Activated CD4-positive, alpha-beta memory T cell treated with anti-CD3 and anti-CD28 coated beads for 36 hours (primary cell): ENCODE results near the gene MSL1. TPM values are rescaled to one million over a fixed set of nuclear protein-coding genes. Genes with fewer than 3 reads are reported as not detected.
A peak's percentile ranks its signal among the peaks of the same experiment; 100 is the strongest.
"Not testable (repeated sequence)": the region's sequence is repeated elsewhere in the genome, so short reads cannot be mapped to it uniquely, and the experiment has no call there.

ENCODE experiments used
- CTCF ChIA-PET: fragments of 350-600 bp; sonication (Branson Sonifier 250); formaldehyde crosslinking; loops from one replicate; lab custom pipeline; 2021; ENCODE audit warnings: antibody characterized with exemption, inconsistent platforms; lab: Charles Lee
- POLR2A ChIA-PET: fragments of 350-600 bp; sonication (Branson Sonifier 250); formaldehyde crosslinking; loops from one replicate; lab custom pipeline; 2021; ENCODE audit warnings: antibody characterized with exemption; lab: Charles Lee
- DNase-seq: peaks from one replicate; pipeline ENCODE4 v3.0.0-alpha.2; 2020
- H3K27ac Mint-ChIP-seq: one replicate; pipeline ENCODE4 v1.8.0; 2021; ENCODE audit warnings: mixed read lengths
- H3K27me3 Mint-ChIP-seq: one replicate; pipeline ENCODE4 v1.8.0; 2021; ENCODE audit warnings: mixed read lengths
- H3K36me3 Mint-ChIP-seq: one replicate; pipeline ENCODE4 v1.8.0; 2021; ENCODE audit warnings: mixed read lengths
- H3K4me1 Mint-ChIP-seq: one replicate; pipeline ENCODE4 v1.8.0; 2021; ENCODE audit warnings: low read depth, mixed read lengths
- H3K4me3 Mint-ChIP-seq: one replicate; pipeline ENCODE4 v1.8.0; 2021; ENCODE audit warnings: mild to moderate bottlenecking, mixed read lengths
- H3K9me3 Mint-ChIP-seq: one replicate; pipeline ENCODE4 v1.8.0; 2021; ENCODE audit warnings: mixed read lengths
- intact Hi-C: fragments of 100-400 bp; cut with micrococcal nuclease; formaldehyde crosslinking; loops from one replicate; pipeline ENCODE4 v1.15.1; 2023
- total RNA-seq, 2 experiments: library from RNA; stranded (reverse); gene quantifications; one replicate each; pipeline ENCODE4 v1.2.3, GENCODE V29; 2021

The MSL1 gene
- total RNA-seq, 2 experiments from 2014 or later, result 77.9 to 80.6 TPM

- intact Hi-C loops, result loop anchor here (1.0 to 2.0 kb wide), 6 partner anchors 14 to 1549 kb away; partner anchors contain the start of genes EIF1 and WIPF2
- Mint-ChIP-seq H3K27me3 (no peaks in the 10 kb centered on the region), H3K27ac (peak overlapping the region; percentile 98), H3K4me1 (peaks cover 28% of the 10 kb centered on the region), H3K36me3 (peaks cover 35% of the 10 kb centered on the region), H3K4me3 (peak overlapping the region; percentile 86), H3K9me3 (no peaks in the 10 kb centered on the region)
- ChIA-PET CTCF (interaction anchor here (0.9 to 3.3 kb wide), 9 partner anchors 12 to 64 kb away, joined by 3 to 28 read pairs (median 4); partner anchors contain the start of genes MSL1 and NR1D1), POLR2A (interaction anchor here (0.7 to 5.3 kb wide), 10 partner anchors 10 to 159 kb away, joined by 3 to 40 read pairs (median 4); partner anchors contain the start of genes MSL1, NR1D1 and PSMD3)
- DNase-seq, result no peak
Observed at GRCh38 chr17:40139566-40140058, 17.8 kb downstream of the MSL1 start.

- H3K27me3 Mint-ChIP-seq, intact Hi-C loops, H3K4me3 Mint-ChIP-seq, DNase-seq, H3K9me3 Mint-ChIP-seq, H3K27ac Mint-ChIP-seq: not testable (repeated sequence)
- CTCF ChIA-PET, result interaction anchor here (1.0 to 2.8 kb wide), 2 partner anchors 8 to 25 kb away, joined by 3 to 9 read pairs; no protein-coding TSS in a partner anchor
- H3K4me1 Mint-ChIP-seq, result peaks cover 43% of the 10 kb centered on the region
- POLR2A ChIA-PET, result interaction anchor here (1.0 to 5.3 kb wide), 2 partner anchors 10 to 19 kb away, joined by 4 to 40 read pairs; no protein-coding TSS in a partner anchor
- H3K36me3 Mint-ChIP-seq, result peaks cover 33% of the 10 kb centered on the region
Observed at GRCh38 chr17:40143166-40143565, 21.4 kb downstream of the MSL1 start.

- POLR2A ChIA-PET, result no interaction called here
- no peaks in the 10 kb centered on the region for H3K9me3 Mint-ChIP-seq
- H3K36me3 Mint-ChIP-seq, result peaks cover 47% of the 10 kb centered on the region
- intact Hi-C loops, result no loop called here
- CTCF ChIA-PET, result interaction anchor here (0.7 kb wide), 1 partner anchor 177 kb away, joined by 3 read pairs; no protein-coding TSS in a partner anchor
- peaks cover 50% of the 10 kb centered on the region for H3K4me1 Mint-ChIP-seq
- peak overlapping the region; percentile 3 for H3K27ac Mint-ChIP-seq
- no peak for DNase-seq
- no peak overlapping the region for H3K4me3 Mint-ChIP-seq
- no peaks in the 10 kb centered on the region for H3K27me3 Mint-ChIP-seq
Observed at GRCh38 chr17:40145476-40145875, 23.7 kb downstream of the MSL1 start.

GRCh38 chr17:40148527-40148926 lies 26.8 kb downstream of the MSL1 start:
- H3K36me3 Mint-ChIP-seq, result peaks cover 45% of the 10 kb centered on the region
- no peak overlapping the region for H3K4me3 Mint-ChIP-seq
- H3K27me3 Mint-ChIP-seq, result no peaks in the 10 kb centered on the region
- H3K9me3 Mint-ChIP-seq, result no peaks in the 10 kb centered on the region
- H3K4me1 Mint-ChIP-seq, result peaks cover 51% of the 10 kb centered on the region
- H3K27ac Mint-ChIP-seq, result peak overlapping the region; percentile 20
- intact Hi-C loops, result no loop called here
- no peak for DNase-seq
- CTCF ChIA-PET, result interaction anchor here (0.6 to 2.1 kb wide), 2 partner anchors 35 to 41 kb away, joined by 3 to 8 read pairs; no protein-coding TSS in a partner anchor
- POLR2A ChIA-PET, result interaction anchor here (1.8 kb wide), 1 partner anchor 25 kb away, joined by 6 read pairs; no protein-coding TSS in a partner anchor

- no peaks in the 10 kb centered on the region for H3K9me3 Mint-ChIP-seq
- H3K27me3 Mint-ChIP-seq, result no peaks in the 10 kb centered on the region
- CTCF ChIA-PET, result interaction anchor here (1.1 to 2.3 kb wide), 3 partner anchors 11 to 52 kb away, joined by 3 to 5 read pairs (median 4); no protein-coding TSS in a partner anchor
- peak overlapping the region; percentile 7 for H3K27ac Mint-ChIP-seq
- H3K36me3 Mint-ChIP-seq, result peaks cover 55% of the 10 kb centered on the region
- no peak overlapping the region for H3K4me3 Mint-ChIP-seq
- H3K4me1 Mint-ChIP-seq, result peaks cover 66% of the 10 kb centered on the region
- intact Hi-C loops, result no loop called here
- no peak for DNase-seq
- POLR2A ChIA-PET, result no interaction called here
Observed at GRCh38 chr17:40150276-40150675, 28.5 kb downstream of the MSL1 start.

GRCh38 chr17:40151414-40151963 lies 29.7 kb downstream of the MSL1 start:
- Mint-ChIP-seq H3K4me3 (no peak overlapping the region), H3K4me1 (peaks cover 70% of the 10 kb centered on the region)
- POLR2A ChIA-PET, result interaction anchor here (1.0 to 3.7 kb wide), 2 partner anchors 10 to 48 kb away, joined by 3 to 40 read pairs; partner anchors contain the start of gene CASC3

GRCh38 chr17:40153603-40154236 lies 31.9 kb downstream of the MSL1 start:
- ChIA-PET POLR2A (interaction anchor here (1.1 to 3.7 kb wide), 5 partner anchors 13 to 174 kb away, joined by 3 to 40 read pairs (median 4); partner anchors contain the start of genes CASC3 and PSMD3), CTCF (interaction anchor here (0.6 to 3.5 kb wide), 3 partner anchors 15 to 114 kb away, joined by 3 to 31 read pairs (median 16); no protein-coding TSS in a partner anchor)
- H3K27ac Mint-ChIP-seq, result peak overlapping the region; percentile 98
- peaks cover 65% of the 10 kb centered on the region for H3K4me1 Mint-ChIP-seq
- DNase-seq, result peak; percentile 62
- intact Hi-C loops, result loop anchor here (1.0 kb wide), 5 partner anchors 13 to 130 kb away; partner anchors contain the start of gene CASC3
- peaks cover 44% of the 10 kb centered on the region for H3K36me3 Mint-ChIP-seq
- H3K4me3 Mint-ChIP-seq, result no peak overlapping the region
- H3K9me3 Mint-ChIP-seq, result no peaks in the 10 kb centered on the region
- no peaks in the 10 kb centered on the region for H3K27me3 Mint-ChIP-seq

More at GRCh38 chr17:40151414-40151963, 29.7 kb downstream of the MSL1 start:
- CTCF ChIA-PET, result interaction anchor here (0.9 to 3.5 kb wide), 7 partner anchors 8 to 50 kb away, joined by 3 to 31 read pairs (median 5); no protein-coding TSS in a partner anchor
- Mint-ChIP-seq H3K9me3 (no peaks in the 10 kb centered on the region), H3K27me3 (no peaks in the 10 kb centered on the region), H3K27ac (peak overlapping the region; percentile 46), H3K36me3 (peaks cover 53% of the 10 kb centered on the region)
- DNase-seq, result no peak
- intact Hi-C loops, result no loop called here

GRCh38 chr17:40157973-40158372 lies 36.2 kb downstream of the MSL1 start:
- peak overlapping the region; percentile 50 for H3K27ac Mint-ChIP-seq
- ChIA-PET POLR2A (interaction anchor here (0.6 kb wide), 1 partner anchor 8 kb away, joined by 3 read pairs; no protein-coding TSS in a partner anchor), CTCF (interaction anchor here (1.2 to 4.6 kb wide), 3 partner anchors 10 to 130 kb away, joined by 3 to 35 read pairs (median 5); no protein-coding TSS in a partner anchor)
- no peaks in the 10 kb centered on the region for H3K27me3 Mint-ChIP-seq
- no peak for DNase-seq
- peaks cover 31% of the 10 kb centered on the region for H3K36me3 Mint-ChIP-seq
- H3K4me3 Mint-ChIP-seq, result no peak overlapping the region
- intact Hi-C loops, result no loop called here
- H3K4me1 Mint-ChIP-seq, result peaks cover 44% of the 10 kb centered on the region
- no peaks in the 10 kb centered on the region for H3K9me3 Mint-ChIP-seq

- Mint-ChIP-seq H3K4me1 (peaks cover 39% of the 10 kb centered on the region), H3K4me3 (no peak overlapping the region), H3K27me3 (no peaks in the 10 kb centered on the region), H3K36me3 (peaks cover 30% of the 10 kb centered on the region), H3K9me3 (no peaks in the 10 kb centered on the region), H3K27ac (peak overlapping the region; percentile 60)
- CTCF ChIA-PET, result interaction anchor here (0.7 to 4.6 kb wide), 5 partner anchors 9 to 504 kb away, joined by 3 to 35 read pairs (median 3); no protein-coding TSS in a partner anchor
- no peak for DNase-seq
- intact Hi-C loops, result no loop called here
- POLR2A ChIA-PET, result interaction anchor here (0.7 kb wide), 1 partner anchor 18 kb away, joined by 3 read pairs; the partner anchor contains the start of gene CASC3
Observed at GRCh38 chr17:40158438-40159013, 36.8 kb downstream of the MSL1 start.

- ChIA-PET CTCF (interaction anchor here (1.0 to 4.6 kb wide), 3 partner anchors 8 to 245 kb away, joined by 3 to 35 read pairs (median 5); no protein-coding TSS in a partner anchor), POLR2A (no interaction called here)
- no peaks in the 10 kb centered on the region for H3K9me3 Mint-ChIP-seq
- no peak for DNase-seq
- H3K4me3 Mint-ChIP-seq, result no peak overlapping the region
- H3K36me3 Mint-ChIP-seq, result peaks cover 29% of the 10 kb centered on the region
- H3K4me1 Mint-ChIP-seq, result peaks cover 31% of the 10 kb centered on the region
- H3K27me3 Mint-ChIP-seq, result no peaks in the 10 kb centered on the region
- H3K27ac Mint-ChIP-seq, result no peak overlapping the region
- intact Hi-C loops, result no loop called here
Observed at GRCh38 chr17:40159456-40159855, 37.7 kb downstream of the MSL1 start.
